Measurements from ENCODE around the gene CDH8. TPM values are rescaled to one million over a fixed set of nuclear protein-coding genes. Genes with fewer than 3 reads are reported as not detected.

Gene CDH8
- total and polyA plus RNA-seq, 9 donors = 0.42 to 2.9 (median 1.5) TPM

GRCh38 chr16:62022688-62023087 is 13.6 kb downstream of the CDH8 start:
- intact Hi-C loops (cut with DNase I) = no loop called here
- Histone ChIP-seq H3K36me3 (no peaks in the 10 kb centered on the region), H3K4me1 (ENCODE audit: insufficient read depth) (no peaks in the 10 kb centered on the region), H3K4me3 (no peak overlapping the region), H3K27ac (no peak overlapping the region), H3K27me3 (no peaks in the 10 kb centered on the region), H3K9me3 (no peaks in the 10 kb centered on the region)
- no peak for DNase-seq
- 72 to 88% (median 73%) methylated on average over 3 of the region's 3 CpGs for WGBS, 3 donors
- no peak for TF ChIP-seq CTCF (IDR thresholded peaks at IDR 0.05)
- no peak for TF ChIP-seq POLR2A (IDR thresholded peaks at IDR 0.05)
- no peak for TF ChIP-seq EP300 (IDR thresholded peaks at IDR 0.05)

GRCh38 chr16:62021161-62021581 is 15.1 kb downstream of the CDH8 start:
- intact Hi-C loops (cut with DNase I) = no loop called here
- Histone ChIP-seq H3K27me3 (no peaks in the 10 kb centered on the region), H3K4me3 (no peak overlapping the region), H3K27ac (no peak overlapping the region), H3K4me1 (ENCODE audit: insufficient read depth) (no peaks in the 10 kb centered on the region), H3K36me3 (no peaks in the 10 kb centered on the region), H3K9me3 (no peaks in the 10 kb centered on the region)
- no peak for DNase-seq
- WGBS, 3 donors = 42 to 69% (median 60%) methylated on average over 11 of the region's 11 CpGs
- TF ChIP-seq POLR2A (IDR thresholded peaks at IDR 0.05) (no peak), CTCF (IDR thresholded peaks at IDR 0.05) (no peak), EP300 (IDR thresholded peaks at IDR 0.05) (no peak)

GRCh38 chr16:62020681-62021080 is 15.6 kb downstream of the CDH8 start:
- Histone ChIP-seq H3K27me3 (no peaks in the 10 kb centered on the region), H3K27ac (no peak overlapping the region), H3K4me3 (no peak overlapping the region), H3K9me3 (no peaks in the 10 kb centered on the region), H3K4me1 (ENCODE audit: insufficient read depth) (no peaks in the 10 kb centered on the region), H3K36me3 (no peaks in the 10 kb centered on the region)
- 27 to 55% (median 52%) methylated on average over 6 of the region's 6 CpGs for WGBS, 3 donors
- TF ChIP-seq CTCF (IDR thresholded peaks at IDR 0.05) = no peak
- no peak for TF ChIP-seq POLR2A (IDR thresholded peaks at IDR 0.05)
- TF ChIP-seq EP300 (IDR thresholded peaks at IDR 0.05) = no peak
- intact Hi-C loops (cut with DNase I) = no loop called here
- no peak for DNase-seq

- Histone ChIP-seq H3K4me3 (no peak overlapping the region), H3K27me3 (no peaks in the 10 kb centered on the region), H3K27ac (no peak overlapping the region), H3K9me3 (no peaks in the 10 kb centered on the region), H3K36me3 (no peaks in the 10 kb centered on the region), H3K4me1 (ENCODE audit: insufficient read depth) (no peaks in the 10 kb centered on the region)
- intact Hi-C loops (cut with DNase I) = no loop called here
- TF ChIP-seq CTCF (IDR thresholded peaks at IDR 0.05) = no peak
- 80 to 92% (median 86%) methylated on average over 1 of the region's 1 CpG for WGBS, 3 donors
- DNase-seq = no peak
These were observed 16.4 kb downstream of the CDH8 start for GRCh38 chr16:62019851-62020250.
